Type B pancreatic cell (in vitro differentiated cells): ENCODE measurements around the gene ELL. TPM values are rescaled to one million over a fixed set of nuclear protein-coding genes. Genes with fewer than 3 reads are reported as not detected.

Experiments
- DNase-seq: peaks from one replicate; pipeline ENCODE4 v3.0.0; 2021; ENCODE audit warnings: mixed read lengths; ENCODE audit not compliant: unreplicated experiment; ENCODE audit errors: extremely low spot score
- H3K27ac Mint-ChIP-seq: 2 replicates; pipeline ENCODE4 v1.8.0; 2021; ENCODE audit warnings: mild to moderate bottlenecking, mixed read lengths
- H3K27me3 Mint-ChIP-seq: 2 replicates; pipeline ENCODE4 v1.8.0; 2021; ENCODE audit warnings: mixed read lengths
- H3K36me3 Mint-ChIP-seq: 2 replicates; pipeline ENCODE4 v1.8.0; 2021; ENCODE audit warnings: mixed read lengths
- H3K4me1 Mint-ChIP-seq: one replicate; pipeline ENCODE4 v1.8.0; 2021; ENCODE audit warnings: mixed read lengths; ENCODE audit not compliant: unreplicated experiment
- H3K4me3 Mint-ChIP-seq: 2 replicates; pipeline ENCODE4 v1.8.0; 2021; ENCODE audit warnings: mild to moderate bottlenecking, mixed read lengths
- H3K9me3 Mint-ChIP-seq: 2 replicates; pipeline ENCODE4 v1.8.0; 2021; ENCODE audit warnings: mixed read lengths
- total RNA-seq: library from RNA; stranded (reverse); gene quantifications from 2 replicates; pipeline ENCODE4 v1.2.1, GENCODE V29; 2021; ENCODE audit warnings: low replicate concordance
- TF ChIP-seq, protein P1 (sequence below): fragments of 200-600 bp; sonication (generic); conservative IDR thresholded peaks from 2 replicates; pipeline ENCODE4 v1.5.0; 2021; ENCODE audit warnings: antibody characterized with exemption, mild to moderate bottlenecking

ELL gene
- total RNA-seq, 1 donor from 2014 or later: 13.6 TPM

DNA sequence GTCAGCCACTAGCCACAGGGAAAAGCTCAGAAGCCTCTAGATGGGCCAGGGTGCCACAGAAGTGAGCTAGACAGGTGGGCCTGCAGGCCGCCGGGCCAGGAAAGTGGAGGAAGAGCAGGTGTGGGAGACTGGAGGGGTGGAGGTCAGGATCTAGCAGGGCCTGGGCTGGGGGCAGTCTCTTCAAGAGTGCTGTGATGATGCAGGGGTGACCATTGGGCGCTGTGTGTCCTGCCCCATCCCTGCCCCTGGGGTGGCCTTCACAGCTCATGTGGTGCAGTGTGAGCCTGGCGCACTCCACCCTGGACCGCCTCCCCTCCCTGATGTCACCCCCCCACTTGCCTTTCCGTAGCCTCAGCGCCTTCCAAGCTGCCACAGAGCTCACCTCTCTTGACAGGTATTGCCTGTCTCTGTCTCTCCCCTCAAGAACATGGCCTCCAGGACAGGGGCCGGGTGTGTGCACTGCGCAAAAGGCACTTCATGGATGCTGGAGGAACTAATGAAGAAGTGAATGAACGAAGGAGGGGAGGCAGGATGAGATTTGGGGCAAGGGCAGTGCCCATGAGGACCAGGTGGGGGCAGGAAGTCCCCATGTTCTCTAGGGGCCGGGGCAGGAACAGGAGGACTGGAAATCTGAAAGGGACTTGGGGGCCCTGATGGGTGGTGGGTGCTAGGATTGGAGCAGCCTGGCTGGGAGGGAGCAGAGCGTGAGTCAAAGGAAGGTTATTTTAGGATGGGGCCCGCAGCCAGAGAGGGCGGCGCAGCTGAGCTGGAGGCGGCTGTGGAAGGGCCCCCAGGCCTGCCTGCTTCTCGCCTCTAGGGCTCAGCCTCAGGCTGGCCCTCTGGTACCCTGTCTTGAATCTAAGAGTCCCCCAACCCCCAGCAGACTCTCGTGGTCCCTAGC, 96.1 kb downstream of the ELL start:
- H3K9me3 Mint-ChIP-seq: no peaks in the 10 kb centered on the region
- H3K27me3 Mint-ChIP-seq: no peaks in the 10 kb centered on the region
- no peak for DNase-seq
- H3K36me3 Mint-ChIP-seq: no peaks in the 10 kb centered on the region
- H3K27ac Mint-ChIP-seq: peak overlapping the region; percentile 82
- H3K4me3 Mint-ChIP-seq: peak overlapping the region; percentile 28
- TF ChIP-seq, protein P1, sequence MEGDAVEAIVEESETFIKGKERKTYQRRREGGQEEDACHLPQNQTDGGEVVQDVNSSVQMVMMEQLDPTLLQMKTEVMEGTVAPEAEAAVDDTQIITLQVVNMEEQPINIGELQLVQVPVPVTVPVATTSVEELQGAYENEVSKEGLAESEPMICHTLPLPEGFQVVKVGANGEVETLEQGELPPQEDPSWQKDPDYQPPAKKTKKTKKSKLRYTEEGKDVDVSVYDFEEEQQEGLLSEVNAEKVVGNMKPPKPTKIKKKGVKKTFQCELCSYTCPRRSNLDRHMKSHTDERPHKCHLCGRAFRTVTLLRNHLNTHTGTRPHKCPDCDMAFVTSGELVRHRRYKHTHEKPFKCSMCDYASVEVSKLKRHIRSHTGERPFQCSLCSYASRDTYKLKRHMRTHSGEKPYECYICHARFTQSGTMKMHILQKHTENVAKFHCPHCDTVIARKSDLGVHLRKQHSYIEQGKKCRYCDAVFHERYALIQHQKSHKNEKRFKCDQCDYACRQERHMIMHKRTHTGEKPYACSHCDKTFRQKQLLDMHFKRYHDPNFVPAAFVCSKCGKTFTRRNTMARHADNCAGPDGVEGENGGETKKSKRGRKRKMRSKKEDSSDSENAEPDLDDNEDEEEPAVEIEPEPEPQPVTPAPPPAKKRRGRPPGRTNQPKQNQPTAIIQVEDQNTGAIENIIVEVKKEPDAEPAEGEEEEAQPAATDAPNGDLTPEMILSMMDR: no peak
- peaks cover 34% of the 10 kb centered on the region for H3K4me1 Mint-ChIP-seq

DNA sequence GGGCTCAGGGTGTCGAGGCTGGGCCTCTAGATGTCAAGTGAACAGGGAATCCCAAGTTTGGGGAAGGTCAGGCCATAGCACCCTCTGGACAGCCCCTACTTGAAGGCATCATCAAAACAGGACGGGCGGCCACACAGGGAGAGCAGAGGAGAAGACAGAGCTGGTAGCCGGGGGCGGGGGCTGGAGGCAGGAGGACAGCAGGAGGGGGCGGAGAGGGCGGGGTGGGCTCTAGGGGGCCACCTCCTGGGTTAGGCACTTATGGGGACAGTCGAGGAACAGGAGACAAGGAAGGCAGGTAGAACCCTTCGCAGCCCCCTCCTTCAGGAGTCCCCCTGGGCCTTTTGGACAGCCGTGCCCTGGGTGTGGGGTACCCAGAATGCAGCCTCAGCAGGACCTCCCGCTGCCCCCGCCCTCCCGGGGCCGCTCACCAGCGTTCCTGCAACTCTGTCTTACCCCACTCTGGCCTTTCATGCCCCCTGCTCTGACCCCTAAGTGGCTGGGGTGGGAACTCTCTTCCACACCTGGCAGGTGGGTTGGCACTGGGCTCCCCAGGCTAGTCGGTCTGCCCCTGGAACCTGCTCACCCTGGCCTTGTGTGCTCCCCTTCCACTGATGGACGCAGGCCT, 96.9 kb downstream of the ELL start:
- peaks cover 36% of the 10 kb centered on the region for H3K4me1 Mint-ChIP-seq
- TF ChIP-seq, protein P1: no peak
- H3K27me3 Mint-ChIP-seq: no peaks in the 10 kb centered on the region
- no peaks in the 10 kb centered on the region for H3K9me3 Mint-ChIP-seq
- DNase-seq: no peak
- peak overlapping the region; percentile 28 for H3K4me3 Mint-ChIP-seq
- H3K27ac Mint-ChIP-seq: no peak overlapping the region
- no peaks in the 10 kb centered on the region for H3K36me3 Mint-ChIP-seq

- peak overlapping the region; percentile 70 for H3K27ac Mint-ChIP-seq
- H3K27me3 Mint-ChIP-seq: no peaks in the 10 kb centered on the region
- H3K4me3 Mint-ChIP-seq: peak overlapping the region; percentile 56
- DNase-seq: no peak
- H3K36me3 Mint-ChIP-seq: no peaks in the 10 kb centered on the region
- peaks cover 36% of the 10 kb centered on the region for H3K4me1 Mint-ChIP-seq
- TF ChIP-seq, protein P1: no peak
- no peaks in the 10 kb centered on the region for H3K9me3 Mint-ChIP-seq
Measured at GRCh38 chr19:18424122-18424889, 97.6 kb downstream of the ELL start.

- H3K4me3 Mint-ChIP-seq: peak overlapping the region; percentile 68
- TF ChIP-seq, protein P1: no peak
- H3K27me3 Mint-ChIP-seq: no peaks in the 10 kb centered on the region
- no peak for DNase-seq
- H3K9me3 Mint-ChIP-seq: no peaks in the 10 kb centered on the region
- H3K27ac Mint-ChIP-seq: peak overlapping the region; percentile 89
- H3K4me1 Mint-ChIP-seq: peaks cover 36% of the 10 kb centered on the region
- no peaks in the 10 kb centered on the region for H3K36me3 Mint-ChIP-seq
Measured at GRCh38 chr19:18423258-18424020, 98.4 kb downstream of the ELL start.

- no peak for DNase-seq
- H3K27ac Mint-ChIP-seq: peak overlapping the region; percentile 89
- H3K36me3 Mint-ChIP-seq: no peaks in the 10 kb centered on the region
- H3K9me3 Mint-ChIP-seq: no peaks in the 10 kb centered on the region
- H3K4me1 Mint-ChIP-seq: peaks cover 39% of the 10 kb centered on the region
- H3K4me3 Mint-ChIP-seq: peak overlapping the region; percentile 68
- TF ChIP-seq, protein P1: no peak
- no peaks in the 10 kb centered on the region for H3K27me3 Mint-ChIP-seq
Measured at GRCh38 chr19:18422530-18423191, 99.2 kb downstream of the ELL start.
